Measurements from ENCODE around the gene GRHL1.

Gene GRHL1

DNA sequence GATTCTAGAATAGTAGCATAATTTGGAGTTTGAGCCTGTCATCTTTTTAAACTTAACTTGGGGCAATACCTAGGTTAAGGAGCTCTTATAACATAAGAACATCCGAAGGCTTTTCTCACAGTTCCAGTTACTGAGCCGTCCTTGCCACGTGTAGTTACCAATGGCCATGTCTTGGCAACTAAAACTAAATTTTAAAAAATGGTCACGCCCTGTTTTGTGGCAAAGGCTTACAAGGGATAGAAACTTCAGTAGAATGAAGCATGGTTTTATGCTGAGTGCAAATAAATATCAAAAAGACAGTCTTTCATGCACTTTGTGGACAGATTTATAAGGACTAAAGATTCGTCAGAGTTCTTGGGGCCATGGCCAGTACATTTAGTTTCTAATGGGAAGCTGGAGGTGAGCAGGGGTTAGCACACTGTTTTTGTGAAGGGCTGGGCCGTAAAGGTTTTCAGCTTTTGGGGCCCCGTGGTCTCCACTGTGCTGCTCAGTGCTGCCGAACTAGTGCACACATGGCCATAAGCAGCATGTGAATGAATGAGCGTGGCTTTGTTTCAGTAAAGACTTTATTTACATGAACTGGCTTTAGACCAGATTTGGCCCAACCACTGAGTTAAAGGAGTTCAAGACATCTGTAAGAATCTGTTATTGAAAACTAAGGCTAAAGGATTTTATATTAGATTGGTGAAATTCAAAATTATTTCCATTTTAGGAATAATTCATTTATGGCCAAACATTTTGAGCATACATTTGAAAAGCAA lies 41.1 kb downstream of the GRHL1 start:
- Histone ChIP-seq H3K4me2 (peak overlapping the region; percentile 66), H3K27ac (no peak overlapping the region), H3K27me3 (no peaks in the 10 kb centered on the region), H3K9ac (no peak overlapping the region), H3K4me1 (peaks cover 20% of the 10 kb centered on the region), H3K36me3 (no peaks in the 10 kb centered on the region), H4K20me1 (no peaks in the 10 kb centered on the region), H3K4me3 (no peak overlapping the region), H3K9me3 (no peaks in the 10 kb centered on the region)
- no peak for TF ChIP-seq Cebpa-rat (IDR thresholded peaks at IDR 0.05)

- Histone ChIP-seq H3K27me3 (no peaks in the 10 kb centered on the region), H3K36me3 (no peaks in the 10 kb centered on the region), H3K9me3 (no peaks in the 10 kb centered on the region), H3K4me3 (no peak overlapping the region), H3K27ac (no peak overlapping the region), H3K4me2 (no peak overlapping the region), H3K9ac (no peak overlapping the region), H3K4me1 (peaks cover 14% of the 10 kb centered on the region), H4K20me1 (no peaks in the 10 kb centered on the region)
- TF ChIP-seq Cebpa-rat (IDR thresholded peaks at IDR 0.05): no peak
Measured at GRCh38 chr2:9993488-9994165, 42.1 kb downstream of the GRHL1 start.

DNA sequence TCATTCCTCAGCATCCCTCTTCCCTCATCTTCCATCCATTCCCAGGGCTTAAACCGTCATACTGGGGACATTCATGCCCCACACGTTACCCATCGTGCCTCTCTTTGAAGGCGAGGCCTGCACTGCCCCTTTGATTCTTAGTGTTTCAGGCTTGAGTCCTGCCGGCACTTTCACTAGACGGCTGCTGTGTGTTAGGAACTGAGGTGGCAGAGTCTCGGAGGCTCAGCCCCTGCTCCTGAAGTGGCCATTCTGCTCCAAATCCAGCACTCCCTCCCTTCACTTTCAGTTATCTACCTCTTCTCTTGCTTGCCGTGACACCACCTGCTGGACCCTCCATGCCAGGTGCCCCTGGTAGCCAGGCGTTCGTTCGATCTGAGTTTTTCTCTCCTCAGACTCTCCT lies 43.0 kb downstream of the GRHL1 start:
- no peak overlapping the region for H3K4me2 ChIP-seq
- H3K9ac ChIP-seq: no peak overlapping the region
- no peak overlapping the region for H3K4me3 ChIP-seq
- H3K9me3 ChIP-seq: no peaks in the 10 kb centered on the region
- TF ChIP-seq Cebpa-rat (IDR thresholded peaks at IDR 0.05): no peak
- no peak overlapping the region for H3K27ac ChIP-seq
- no peaks in the 10 kb centered on the region for H3K36me3 ChIP-seq
- no peaks in the 10 kb centered on the region for H4K20me1 ChIP-seq
- H3K27me3 ChIP-seq: no peaks in the 10 kb centered on the region
- H3K4me1 ChIP-seq: peaks cover 14% of the 10 kb centered on the region

DNA sequence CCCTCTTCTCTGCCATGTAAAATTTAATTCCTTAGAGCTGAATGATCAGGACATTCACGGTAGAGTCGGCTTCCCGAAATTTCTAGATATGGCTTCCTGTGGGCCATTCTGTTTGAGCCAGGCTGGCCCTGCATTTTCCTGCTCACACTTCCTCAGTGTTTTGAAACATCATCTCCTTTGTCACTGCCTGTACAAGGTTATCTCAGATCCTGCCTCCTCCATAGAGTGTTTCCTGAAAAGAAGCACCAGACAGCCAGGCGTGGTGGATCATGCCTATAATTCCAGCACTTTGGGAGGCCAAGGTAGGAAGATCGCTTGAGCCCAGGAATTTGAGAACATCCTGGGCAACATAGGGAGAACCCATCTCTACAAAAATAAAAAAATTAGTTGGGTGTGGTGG lies 43.6 kb downstream of the GRHL1 start:
- H3K4me2 ChIP-seq: no peak overlapping the region
- no peaks in the 10 kb centered on the region for H4K20me1 ChIP-seq
- H3K36me3 ChIP-seq: no peaks in the 10 kb centered on the region
- H3K4me3 ChIP-seq: no peak overlapping the region
- peaks cover 14% of the 10 kb centered on the region for H3K4me1 ChIP-seq
- TF ChIP-seq Cebpa-rat (IDR thresholded peaks at IDR 0.05): no peak
- H3K27ac ChIP-seq: no peak overlapping the region
- H3K27me3 ChIP-seq: no peaks in the 10 kb centered on the region
- no peaks in the 10 kb centered on the region for H3K9me3 ChIP-seq
- H3K9ac ChIP-seq: no peak overlapping the region

DNA sequence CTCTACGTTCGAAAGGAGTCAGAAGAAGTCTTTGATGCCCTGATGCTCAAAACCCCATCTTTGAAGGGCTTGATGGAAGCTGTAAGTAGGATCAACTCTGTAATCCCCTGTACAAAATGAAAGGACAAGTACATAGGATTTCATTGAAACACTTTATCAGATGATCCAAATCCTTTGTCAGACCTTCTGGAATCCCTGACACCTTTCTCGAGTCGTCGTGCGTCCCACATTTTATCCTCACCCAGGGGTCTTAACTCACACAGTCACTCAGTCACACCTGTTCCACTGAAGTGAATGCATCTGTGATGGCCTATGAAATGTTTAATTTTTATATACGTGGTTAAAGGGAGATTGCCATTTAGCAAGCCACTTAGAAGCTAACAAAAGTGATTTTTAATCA lies 44.8 kb downstream of the GRHL1 start:
- Histone ChIP-seq H3K27ac (no peak overlapping the region), H3K4me1 (peaks cover 14% of the 10 kb centered on the region), H3K27me3 (no peaks in the 10 kb centered on the region), H4K20me1 (no peaks in the 10 kb centered on the region), H3K9ac (no peak overlapping the region), H3K36me3 (no peaks in the 10 kb centered on the region), H3K9me3 (no peaks in the 10 kb centered on the region), H3K4me2 (no peak overlapping the region), H3K4me3 (no peak overlapping the region)
- TF ChIP-seq Cebpa-rat (IDR thresholded peaks at IDR 0.05): no peak

DNA sequence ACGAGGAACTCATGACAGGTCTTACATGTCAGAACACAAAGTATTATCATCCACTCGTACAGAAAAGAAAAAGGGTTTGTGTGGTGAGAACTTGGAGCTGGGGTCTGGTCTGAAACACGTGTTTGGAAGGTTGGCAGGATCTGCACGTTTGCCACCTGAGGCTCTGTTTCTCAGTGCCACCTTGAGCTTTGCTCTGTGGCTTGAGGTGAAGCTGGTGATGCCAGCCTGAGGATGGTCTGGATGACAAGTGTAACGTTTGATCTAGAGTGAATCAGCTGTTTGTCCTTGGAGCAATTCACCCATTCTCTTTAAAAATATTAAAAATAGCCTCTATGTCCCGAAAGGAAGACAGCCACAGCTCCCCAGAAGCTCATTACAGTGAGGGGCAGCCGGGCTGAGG lies 46.4 kb downstream of the GRHL1 start:
- H3K36me3 ChIP-seq: no peaks in the 10 kb centered on the region
- no peak overlapping the region for H3K9ac ChIP-seq
- H3K9me3 ChIP-seq: no peaks in the 10 kb centered on the region
- no peak overlapping the region for H3K4me2 ChIP-seq
- H3K4me1 ChIP-seq: no peaks in the 10 kb centered on the region
- no peaks in the 10 kb centered on the region for H3K27me3 ChIP-seq
- TF ChIP-seq Cebpa-rat (IDR thresholded peaks at IDR 0.05): no peak
- no peak overlapping the region for H3K27ac ChIP-seq
- no peak overlapping the region for H3K4me3 ChIP-seq
- no peaks in the 10 kb centered on the region for H4K20me1 ChIP-seq

- Histone ChIP-seq H3K4me1 (no peaks in the 10 kb centered on the region), H3K36me3 (no peaks in the 10 kb centered on the region), H3K9ac (no peak overlapping the region)
Measured at GRCh38 chr2:9998916-9999654, 47.6 kb downstream of the GRHL1 start.

GRCh38 chr2:9999693-10000092 lies 48.2 kb downstream of the GRHL1 start:
- H3K27me3 ChIP-seq: no peaks in the 10 kb centered on the region
- H3K9me3 ChIP-seq: no peaks in the 10 kb centered on the region
- no peak overlapping the region for H3K4me3 ChIP-seq
- no peaks in the 10 kb centered on the region for H4K20me1 ChIP-seq
- no peaks in the 10 kb centered on the region for H3K36me3 ChIP-seq
- no peak overlapping the region for H3K27ac ChIP-seq
- H3K9ac ChIP-seq: no peak overlapping the region
- no peak for TF ChIP-seq Cebpa-rat (IDR thresholded peaks at IDR 0.05)
- no peaks in the 10 kb centered on the region for H3K4me1 ChIP-seq
- H3K4me2 ChIP-seq: no peak overlapping the region

More at GRCh38 chr2:9998916-9999654, 47.6 kb downstream of the GRHL1 start:
- no peak for TF ChIP-seq Cebpa-rat (IDR thresholded peaks at IDR 0.05)
- no peak overlapping the region for H3K4me3 ChIP-seq
- H4K20me1 ChIP-seq: no peaks in the 10 kb centered on the region
- H3K9me3 ChIP-seq: no peaks in the 10 kb centered on the region
- H3K4me2 ChIP-seq: no peak overlapping the region
- no peaks in the 10 kb centered on the region for H3K27me3 ChIP-seq
- no peak overlapping the region for H3K27ac ChIP-seq

GRCh38 chr2:10000541-10000940 lies 49.0 kb downstream of the GRHL1 start:
- Histone ChIP-seq H3K27ac (no peak overlapping the region), H3K9ac (no peak overlapping the region), H3K4me1 (peaks cover 4% of the 10 kb centered on the region; the same call in 1 of the 2 replicates), H3K27me3 (no peaks in the 10 kb centered on the region), H3K9me3 (no peaks in the 10 kb centered on the region), H3K4me3 (no peak overlapping the region), H3K4me2 (no peak overlapping the region), H3K36me3 (no peaks in the 10 kb centered on the region), H4K20me1 (no peaks in the 10 kb centered on the region)
- no peak for TF ChIP-seq Cebpa-rat (IDR thresholded peaks at IDR 0.05)

DNA sequence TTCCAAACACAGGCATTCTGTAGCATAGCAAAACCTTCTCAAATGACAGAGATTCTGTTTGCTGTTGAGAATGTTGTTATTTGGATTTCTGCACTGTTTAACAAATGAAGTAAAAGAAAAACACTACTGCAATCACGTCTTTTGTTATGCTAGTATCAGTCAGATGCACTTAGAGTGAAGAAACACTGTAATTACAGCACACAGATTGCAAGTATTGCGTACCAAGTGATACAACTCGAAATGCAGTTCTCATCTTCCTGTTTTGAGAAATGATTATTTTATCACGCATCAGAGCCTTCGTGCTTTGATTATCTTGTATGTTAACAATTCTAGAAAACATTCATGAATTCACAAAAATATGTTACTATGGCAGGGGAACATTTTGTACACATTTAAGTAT lies 50.1 kb downstream of the GRHL1 start:
- peaks cover 7% of the 10 kb centered on the region for H3K9me3 ChIP-seq
- no peaks in the 10 kb centered on the region for H3K36me3 ChIP-seq
- no peak overlapping the region for H3K4me2 ChIP-seq
- H3K9ac ChIP-seq: no peak overlapping the region
- peaks cover 13% of the 10 kb centered on the region for H3K4me1 ChIP-seq
- H3K27me3 ChIP-seq: no peaks in the 10 kb centered on the region
- H3K4me3 ChIP-seq: no peak overlapping the region
- no peak for TF ChIP-seq Cebpa-rat (IDR thresholded peaks at IDR 0.05)
- H4K20me1 ChIP-seq: no peaks in the 10 kb centered on the region
- H3K27ac ChIP-seq: no peak overlapping the region

Measured in BLaER1 (cell line).